HFF-Myc (cell line): ENCODE results near the gene POLR2F.

Source experiments
- DNase-seq: peaks from one replicate; pipeline ENCODE4 v3.0.0-alpha.2; 2011; ENCODE audit warnings: low read depth; ENCODE audit errors: extremely low read depth
- H3K4me3 ChIP-seq: replicated peaks from 2 replicates; pipeline ENCODE4 v1.5.1; 2011; ENCODE audit warnings: low read depth, mild to moderate bottlenecking, control low read depth, low read length
- CTCF ChIP-seq: IDR thresholded peaks from 2 replicates; pipeline ENCODE4 v1.5.1; 2012; ENCODE audit warnings: mild to moderate bottlenecking, low read depth, low read length, control low read depth; ENCODE audit errors: missing control alignments

The POLR2F gene

GRCh38 chr22:37967147-37967546 is 13.6 kb downstream of the POLR2F start:
- no peak overlapping the region for H3K4me3 ChIP-seq
- TF ChIP-seq CTCF = no peak
- no peak for DNase-seq

GRCh38 chr22:37967637-37968451 is 14.3 kb downstream of the POLR2F start:
- no peak for TF ChIP-seq CTCF
- no peak overlapping the region for H3K4me3 ChIP-seq

GRCh38 chr22:37968452-37969251 is 15.2 kb downstream of the POLR2F start:
- DNase-seq = no peak

More at GRCh38 chr22:37967637-37968451, 14.3 kb downstream of the POLR2F start:
- no peak for DNase-seq

GRCh38 chr22:37970864-37971263 is 17.4 kb downstream of the POLR2F start:
- DNase-seq = no peak
- H3K4me3 ChIP-seq = no peak overlapping the region
- TF ChIP-seq CTCF = no peak

More at GRCh38 chr22:37968452-37969251, 15.2 kb downstream of the POLR2F start:
- no peak for TF ChIP-seq CTCF
- H3K4me3 ChIP-seq = no peak overlapping the region

GRCh38 chr22:37971475-37972434 is 18.3 kb downstream of the POLR2F start:
- no peak for TF ChIP-seq CTCF
- H3K4me3 ChIP-seq = no peak overlapping the region
- no peak for DNase-seq

GRCh38 chr22:37972527-37972926 is 19.0 kb downstream of the POLR2F start:
- no peak for DNase-seq
- no peak for TF ChIP-seq CTCF
- no peak overlapping the region for H3K4me3 ChIP-seq
